Measurements from ENCODE around the gene ACAP3.
A peak's percentile ranks its signal among the peaks of the same experiment; 100 is the strongest.
"Not testable (repeated sequence)": the region's sequence is repeated elsewhere in the genome, so short reads cannot be mapped to it uniquely, and the experiment has no call there.

ACAP3 gene

GRCh38 chr1:1317420-1317819 lies 9.7 kb upstream of the ACAP3 start:
- no peaks in the 10 kb centered on the region for H3K9me3 ChIP-seq (ENCODE audit: control insufficient read depth, insufficient read depth, low read length)
- no peak overlapping the region for H3K9ac ChIP-seq (ENCODE audit: low read depth, low read length)
- 0 out of 2 replicates have a peak, but pooled peaks cover 4% of the 10 kb centered on the region for H3K36me3 ChIP-seq (ENCODE audit: insufficient read depth, low read length)
- H3K4me1 ChIP-seq (ENCODE audit: insufficient read depth, low read length): peaks cover 14% of the 10 kb centered on the region

- not testable (repeated sequence) for H3K9ac ChIP-seq (ENCODE audit: low read depth, low read length); H3K9me3 ChIP-seq (ENCODE audit: control insufficient read depth, insufficient read depth, low read length)
- Histone ChIP-seq H3K36me3 (ENCODE audit: insufficient read depth, low read length) (peaks cover 11% of the 10 kb centered on the region; the same call in 1 of the 2 replicates), H3K4me1 (ENCODE audit: insufficient read depth, low read length) (peaks cover 14% of the 10 kb centered on the region)
Observed at GRCh38 chr1:1316199-1316598, 8.5 kb upstream of the ACAP3 start.

- no peak overlapping the region for H3K9ac ChIP-seq (ENCODE audit: low read depth, low read length)
- peaks cover 14% of the 10 kb centered on the region for H3K4me1 ChIP-seq (ENCODE audit: insufficient read depth, low read length)
- peaks cover 14% of the 10 kb centered on the region; the same call in 1 of the 2 replicates for H3K36me3 ChIP-seq (ENCODE audit: insufficient read depth, low read length)
- no peaks in the 10 kb centered on the region for H3K9me3 ChIP-seq (ENCODE audit: control insufficient read depth, insufficient read depth, low read length)
Observed at GRCh38 chr1:1315435-1315954, 7.8 kb upstream of the ACAP3 start.

GRCh38 chr1:1314678-1315335 lies 7.1 kb upstream of the ACAP3 start:
- H3K9ac ChIP-seq (ENCODE audit: low read depth, low read length): no peak overlapping the region

GRCh38 chr1:1314237-1314586 lies 6.5 kb upstream of the ACAP3 start:
- no peak overlapping the region for H3K9ac ChIP-seq (ENCODE audit: low read depth, low read length)
- H3K4me1 ChIP-seq (ENCODE audit: insufficient read depth, low read length): peaks cover 14% of the 10 kb centered on the region
- H3K36me3 ChIP-seq (ENCODE audit: insufficient read depth, low read length): peaks cover 14% of the 10 kb centered on the region; the same call in 1 of the 2 replicates
- H3K9me3 ChIP-seq (ENCODE audit: control insufficient read depth, insufficient read depth, low read length): no peaks in the 10 kb centered on the region

More at GRCh38 chr1:1314678-1315335, 7.1 kb upstream of the ACAP3 start:
- Histone ChIP-seq H3K36me3 (ENCODE audit: insufficient read depth, low read length) (peaks cover 14% of the 10 kb centered on the region; the same call in 1 of the 2 replicates), H3K9me3 (ENCODE audit: control insufficient read depth, insufficient read depth, low read length) (no peaks in the 10 kb centered on the region), H3K4me1 (ENCODE audit: insufficient read depth, low read length) (peaks cover 14% of the 10 kb centered on the region)

- Histone ChIP-seq H3K36me3 (ENCODE audit: insufficient read depth, low read length) (peaks cover 14% of the 10 kb centered on the region; the same call in 1 of the 2 replicates), H3K9me3 (ENCODE audit: control insufficient read depth, insufficient read depth, low read length) (no peaks in the 10 kb centered on the region), H3K9ac (ENCODE audit: low read depth, low read length) (no peak overlapping the region), H3K4me1 (ENCODE audit: insufficient read depth, low read length) (peaks cover 14% of the 10 kb centered on the region)
Observed at GRCh38 chr1:1313500-1314236, 5.9 kb upstream of the ACAP3 start.

GRCh38 chr1:1312450-1313314 lies 5.0 kb upstream of the ACAP3 start:
- peaks cover 14% of the 10 kb centered on the region; the same call in 1 of the 2 replicates for H3K36me3 ChIP-seq (ENCODE audit: insufficient read depth, low read length)
- H3K9me3 ChIP-seq (ENCODE audit: control insufficient read depth, insufficient read depth, low read length): no peaks in the 10 kb centered on the region
- H3K9ac ChIP-seq (ENCODE audit: low read depth, low read length): no peak overlapping the region
- H3K4me1 ChIP-seq (ENCODE audit: insufficient read depth, low read length): peaks cover 8% of the 10 kb centered on the region

GRCh38 chr1:1311107-1312104 lies 3.7 kb upstream of the ACAP3 start:
- Histone ChIP-seq H3K4me1 (ENCODE audit: insufficient read depth, low read length) (peaks cover 11% of the 10 kb centered on the region), H3K9me3 (ENCODE audit: control insufficient read depth, insufficient read depth, low read length) (no peaks in the 10 kb centered on the region; the same call in 1 of the 2 replicates), H3K36me3 (ENCODE audit: insufficient read depth, low read length) (peaks cover 10% of the 10 kb centered on the region; the same call in 1 of the 2 replicates), H3K9ac (ENCODE audit: low read depth, low read length) (no peak overlapping the region)

GRCh38 chr1:1310476-1311053 lies 2.8 kb upstream of the ACAP3 start:
- Histone ChIP-seq H3K4me1 (ENCODE audit: insufficient read depth, low read length) (peaks cover 16% of the 10 kb centered on the region; the same call in 1 of the 2 replicates), H3K9ac (ENCODE audit: low read depth, low read length) (no peak overlapping the region), H3K9me3 (ENCODE audit: control insufficient read depth, insufficient read depth, low read length) (no peaks in the 10 kb centered on the region; the same call in 1 of the 2 replicates), H3K36me3 (ENCODE audit: insufficient read depth, low read length) (peaks cover 10% of the 10 kb centered on the region; the same call in 1 of the 2 replicates)

- Histone ChIP-seq H3K9me3 (ENCODE audit: control insufficient read depth, insufficient read depth, low read length) (no peaks in the 10 kb centered on the region; the same call in 1 of the 2 replicates), H3K4me1 (ENCODE audit: insufficient read depth, low read length) (peaks cover 16% of the 10 kb centered on the region; the same call in 1 of the 2 replicates), H3K36me3 (ENCODE audit: insufficient read depth, low read length) (peaks cover 10% of the 10 kb centered on the region; the same call in 1 of the 2 replicates), H3K9ac (ENCODE audit: low read depth, low read length) (peak overlapping the region; percentile 86; the same call in 1 of the 2 replicates)
Observed at GRCh38 chr1:1310109-1310385, 2.3 kb upstream of the ACAP3 start.

GRCh38 chr1:1309251-1310108 lies 1.8 kb upstream of the ACAP3 start:
- Histone ChIP-seq H3K4me1 (ENCODE audit: insufficient read depth, low read length) (peaks cover 17% of the 10 kb centered on the region; the same call in 1 of the 2 replicates), H3K36me3 (ENCODE audit: insufficient read depth, low read length) (peaks cover 10% of the 10 kb centered on the region; the same call in 1 of the 2 replicates), H3K9ac (ENCODE audit: low read depth, low read length) (peak overlapping the region; percentile 86), H3K9me3 (ENCODE audit: control insufficient read depth, insufficient read depth, low read length) (no peaks in the 10 kb centered on the region; the same call in 1 of the 2 replicates)

- Histone ChIP-seq H3K36me3 (ENCODE audit: insufficient read depth, low read length) (peaks cover 10% of the 10 kb centered on the region; the same call in 1 of the 2 replicates), H3K9me3 (ENCODE audit: control insufficient read depth, insufficient read depth, low read length) (no peaks in the 10 kb centered on the region; the same call in 1 of the 2 replicates), H3K9ac (ENCODE audit: low read depth, low read length) (peak overlapping the region; percentile 86), H3K4me1 (ENCODE audit: insufficient read depth, low read length) (peaks cover 24% of the 10 kb centered on the region; the same call in 1 of the 2 replicates)
Observed at GRCh38 chr1:1308756-1309250, 1.1 kb upstream of the ACAP3 start.
